ENCODE measurements around the gene STRBP. TPM values are rescaled to one million over a fixed set of nuclear protein-coding genes. Genes with fewer than 3 reads are reported as not detected.
A peak's percentile ranks its signal among the peaks of the same experiment; 100 is the strongest.
"Not testable (repeated sequence)": the region's sequence is repeated elsewhere in the genome, so short reads cannot be mapped to it uniquely, and the experiment has no call there.

The STRBP gene
- polyA plus RNA-seq, result 10 to 100 TPM in 2 of 3 donors, 1 to 10 TPM in 1; 9.0 to 15.8 (median 10.4) TPM

- Mint-ChIP-seq H3K36me3 (no peaks in the 10 kb centered on the region), H3K27ac (peak within 1 kb of the TSS in 2 of 6 donors; percentile 24 to 73), H3K27me3 (ENCODE audit: low read depth in 3 of 3) (peaks cover 0 to 7% (median 5%) of the 10 kb centered on the region in 3 donors), H3K4me1 (peaks cover 5 to 11% of the 10 kb centered on the region in 2 donors), H3K9me3 (no peaks in the 10 kb centered on the region), H3K4me3 (peak within 1 kb of the TSS; percentile 73 to 93 (median 87))
- DNase-seq, result peak; percentile 91 to 92 (median 92)
These were observed at the start of gene STRBP for GRCh38 chr9:123268465-123269259. Gene STRBP (minus strand): TSS chr9:123268586. CDS start chr9:123184134, 84,452 bp downstream.

GRCh38 chr9:123316053-123316718 lies 47.8 kb upstream of the STRBP start:
- DNase-seq, result no peak
- peaks cover 0 to 3% (median 0%) of the 10 kb centered on the region in 3 donors for H3K36me3 Mint-ChIP-seq
- H3K27ac Mint-ChIP-seq, result no peak overlapping the region
- no peaks in the 10 kb centered on the region for H3K9me3 Mint-ChIP-seq
- H3K4me1 Mint-ChIP-seq, result no peaks in the 10 kb centered on the region
- peaks cover 8 to 21% (median 11%) of the 10 kb centered on the region in 3 donors for H3K27me3 Mint-ChIP-seq (ENCODE audit: low read depth in 3 of 3)
- H3K4me3 Mint-ChIP-seq, result no peak overlapping the region

GRCh38 chr9:123315635-123316034 lies 47.2 kb upstream of the STRBP start:
- Mint-ChIP-seq H3K27ac (no peak overlapping the region), H3K36me3 (peaks cover 0 to 3% (median 0%) of the 10 kb centered on the region in 3 donors), H3K4me3 (no peak overlapping the region), H3K27me3 (ENCODE audit: low read depth in 3 of 3) (peaks cover 8 to 16% (median 15%) of the 10 kb centered on the region in 3 donors), H3K9me3 (no peaks in the 10 kb centered on the region), H3K4me1 (no peaks in the 10 kb centered on the region)
- DNase-seq, result no peak

GRCh38 chr9:123314617-123315016 lies 46.2 kb upstream of the STRBP start:
- no peaks in the 10 kb centered on the region for H3K4me1 Mint-ChIP-seq
- H3K9me3 Mint-ChIP-seq, result no peaks in the 10 kb centered on the region
- peaks cover 5 to 9% (median 9%) of the 10 kb centered on the region in 3 donors for H3K27me3 Mint-ChIP-seq (ENCODE audit: low read depth in 3 of 3)
- no peak overlapping the region for H3K27ac Mint-ChIP-seq
- no peaks in the 10 kb centered on the region for H3K36me3 Mint-ChIP-seq
- no peak overlapping the region for H3K4me3 Mint-ChIP-seq
- DNase-seq, result no peak

- peaks cover 3 to 9% (median 7%) of the 10 kb centered on the region in 3 donors for H3K27me3 Mint-ChIP-seq (ENCODE audit: low read depth in 3 of 3)
- H3K9me3 Mint-ChIP-seq, result no peaks in the 10 kb centered on the region
- no peak overlapping the region for H3K27ac Mint-ChIP-seq
- DNase-seq, result no peak
- H3K4me1 Mint-ChIP-seq, result no peaks in the 10 kb centered on the region
- H3K4me3 Mint-ChIP-seq, result no peak overlapping the region
- no peaks in the 10 kb centered on the region for H3K36me3 Mint-ChIP-seq
These were observed 44.0 kb upstream of the STRBP start for GRCh38 chr9:123312306-123312877.

GRCh38 chr9:123311250-123311752 lies 42.9 kb upstream of the STRBP start:
- no peaks in the 10 kb centered on the region for H3K36me3 Mint-ChIP-seq
- peaks cover 3 to 15% (median 5%) of the 10 kb centered on the region in 3 donors for H3K27me3 Mint-ChIP-seq (ENCODE audit: low read depth in 3 of 3)
- no peak overlapping the region for H3K27ac Mint-ChIP-seq
- no peak for DNase-seq
- H3K9me3 Mint-ChIP-seq, result no peaks in the 10 kb centered on the region
- H3K4me3 Mint-ChIP-seq, result no peak overlapping the region
- H3K4me1 Mint-ChIP-seq, result no peaks in the 10 kb centered on the region

- Mint-ChIP-seq H3K27ac (no peak overlapping the region), H3K9me3 (no peaks in the 10 kb centered on the region), H3K4me3 (no peak overlapping the region), H3K27me3 (ENCODE audit: low read depth in 3 of 3) (peaks cover 3 to 15% (median 5%) of the 10 kb centered on the region in 3 donors), H3K36me3 (no peaks in the 10 kb centered on the region), H3K4me1 (peaks cover 3 to 5% of the 10 kb centered on the region in 2 donors)
- DNase-seq, result no peak
These were observed 42.3 kb upstream of the STRBP start for GRCh38 chr9:123310551-123311249.

GRCh38 chr9:123309611-123310010 lies 41.2 kb upstream of the STRBP start:
- Mint-ChIP-seq H3K36me3 (no peaks in the 10 kb centered on the region), H3K27ac (no peak overlapping the region), H3K9me3 (no peaks in the 10 kb centered on the region)

GRCh38 chr9:123305879-123306278 lies 37.5 kb upstream of the STRBP start:
- no peak for DNase-seq
- H3K36me3 Mint-ChIP-seq, result no peaks in the 10 kb centered on the region
- H3K4me3 Mint-ChIP-seq, result peak overlapping the region in 2 of 5 donors; percentile 14 to 18
- H3K9me3 Mint-ChIP-seq, result no peaks in the 10 kb centered on the region
- peaks cover 6 to 8% (median 6%) of the 10 kb centered on the region in 3 donors for H3K27me3 Mint-ChIP-seq (ENCODE audit: low read depth in 3 of 3)
- H3K27ac Mint-ChIP-seq, result peak overlapping the region in 1 of 6 donors; percentile 81
- H3K4me1 Mint-ChIP-seq, result peaks cover 45 to 49% of the 10 kb centered on the region in 2 donors

More at GRCh38 chr9:123309611-123310010, 41.2 kb upstream of the STRBP start:
- H3K4me1 Mint-ChIP-seq, result peaks cover 12 to 16% of the 10 kb centered on the region in 2 donors
- DNase-seq, result no peak
- H3K4me3 Mint-ChIP-seq, result no peak overlapping the region
- H3K27me3 Mint-ChIP-seq (ENCODE audit: low read depth in 3 of 3), result peaks cover 3 to 15% (median 8%) of the 10 kb centered on the region in 3 donors

GRCh38 chr9:123304340-123304691 lies 35.9 kb upstream of the STRBP start:
- H3K36me3 Mint-ChIP-seq, result no peaks in the 10 kb centered on the region

GRCh38 chr9:123302348-123303214 lies 34.2 kb upstream of the STRBP start:
- Mint-ChIP-seq H3K4me1 (peaks cover 45 to 49% of the 10 kb centered on the region in 2 donors), H3K27me3 (ENCODE audit: low read depth in 3 of 3) (peaks cover 6 to 8% (median 8%) of the 10 kb centered on the region in 3 donors), H3K27ac (peak overlapping the region in 5 of 6 donors; percentile 1 to 70 (median 53)), H3K9me3 (no peaks in the 10 kb centered on the region), H3K36me3 (no peaks in the 10 kb centered on the region), H3K4me3 (peak overlapping the region; percentile 58 to 74 (median 69))
- DNase-seq, result peak; percentile 30 to 36 (median 33)

More at GRCh38 chr9:123304340-123304691, 35.9 kb upstream of the STRBP start:
- Mint-ChIP-seq H3K27me3 (ENCODE audit: low read depth in 3 of 3) (peaks cover 6 to 8% (median 8%) of the 10 kb centered on the region in 3 donors), H3K9me3 (no peaks in the 10 kb centered on the region), H3K4me1 (peaks cover 45 to 49% of the 10 kb centered on the region in 2 donors), H3K4me3 (peak overlapping the region; percentile 65 to 78 (median 72)), H3K27ac (peak overlapping the region in 5 of 6 donors; percentile 51 to 81 (median 73))
- no peak for DNase-seq

GRCh38 chr9:123301936-123302335 lies 33.5 kb upstream of the STRBP start:
- not testable (repeated sequence) for H3K9me3 Mint-ChIP-seq; H3K36me3 Mint-ChIP-seq; DNase-seq; H3K27me3 Mint-ChIP-seq (ENCODE audit: low read depth in 3 of 3)
- Mint-ChIP-seq H3K4me1 (peaks cover 48 to 53% of the 10 kb centered on the region in 2 donors), H3K27ac (peak overlapping the region in 1 of 6 donors; percentile 32), H3K4me3 (peak overlapping the region; percentile 12 to 73 (median 58))

Data from immature natural killer cell (primary cell).